Liver (tissue), 3 donors: ENCODE measurements around the gene UNKL.

Experiments used
- CTCF ChIP-seq: fragments of 150-350 bp; IDR thresholded peaks from 2 replicates; pipeline ENCODE4 v1.5.1; 2017; ENCODE audit warnings: improper control_type of control experiment, low read depth, low read length; ENCODE audit not compliant: missing input control
- EGR1 ChIP-seq, 2 donors: IDR thresholded peaks; 2 replicates each; pipeline ENCODE4 v1.6.1; 2016 to 2018; ENCODE audit warnings: antibody characterized with exemption in 2 of 2, low read depth in 2 of 2
- GABPA ChIP-seq, 2 donors: IDR thresholded peaks in 1 of 2; conservative IDR thresholded peaks in 1 of 2; 2 replicates each; pipeline ENCODE4 v1.6.1; 2016; ENCODE audit warnings: antibody characterized with exemption in 2 of 2, mild to moderate bottlenecking in 1 of 2, moderate library complexity in 1 of 2
- HNF4A ChIP-seq, 2 donors: conservative IDR thresholded peaks; 2 replicates each; pipeline ENCODE4 v1.6.1; 2016; ENCODE audit warnings: antibody characterized with exemption in 2 of 2, mild to moderate bottlenecking in 2 of 2
- HNF4G ChIP-seq: IDR thresholded peaks from 2 replicates; pipeline ENCODE4 v1.6.1; 2016; ENCODE audit warnings: antibody characterized with exemption
- JUND ChIP-seq, 2 donors: IDR thresholded peaks; 2 replicates each; pipeline ENCODE4 v1.6.1; 2016; ENCODE audit warnings: antibody characterized with exemption in 2 of 2
- MAX ChIP-seq: IDR thresholded peaks from 2 replicates; pipeline ENCODE4 v1.6.1; 2016; ENCODE audit warnings: antibody characterized with exemption
- RAD21 ChIP-seq, 2 donors: IDR thresholded peaks; 2 replicates each; pipeline ENCODE4 v1.6.1; 2016; ENCODE audit warnings: antibody characterized with exemption in 2 of 2, mild to moderate bottlenecking in 2 of 2
- REST ChIP-seq: IDR thresholded peaks from 2 replicates; pipeline ENCODE4 v1.6.1; 2016; ENCODE audit warnings: antibody characterized with exemption, mild to moderate bottlenecking
- SP1 ChIP-seq: IDR thresholded peaks from 2 replicates; pipeline ENCODE4 v1.6.1; 2018; ENCODE audit warnings: antibody characterized with exemption, mild to moderate bottlenecking
- TAF1 ChIP-seq: conservative IDR thresholded peaks from 2 replicates; pipeline ENCODE4 v1.6.1; 2016; ENCODE audit warnings: antibody characterized with exemption, mild to moderate bottlenecking
- YY1 ChIP-seq: IDR thresholded peaks from 2 replicates; pipeline ENCODE4 v1.6.1; 2016; ENCODE audit warnings: antibody characterized with exemption, mild to moderate bottlenecking
- TF ChIP-seq, protein P1 (sequence below): IDR thresholded peaks from 2 replicates; pipeline ENCODE4 v1.6.1; 2016; ENCODE audit warnings: antibody characterized with exemption
- TF ChIP-seq, protein P2 (sequence below): IDR thresholded peaks from 2 replicates; pipeline ENCODE4 v1.6.1; 2016; ENCODE audit warnings: antibody characterized with exemption
- donor health status: healthy.
- donor health status: healthy.

GRCh38 chr16:1377406-1378010 is 37.0 kb downstream of the UNKL start:
- no peak for TF ChIP-seq CTCF
- TF ChIP-seq GABPA (IDR thresholded peaks at IDR 0.05 in 1 of 2, conservative IDR thresholded peaks at IDR 0.05 in 1 of 2) = no peak
- no peak for TF ChIP-seq JUND (IDR thresholded peaks at IDR 0.05)
- TF ChIP-seq REST = no peak
- TF ChIP-seq, protein P1, sequence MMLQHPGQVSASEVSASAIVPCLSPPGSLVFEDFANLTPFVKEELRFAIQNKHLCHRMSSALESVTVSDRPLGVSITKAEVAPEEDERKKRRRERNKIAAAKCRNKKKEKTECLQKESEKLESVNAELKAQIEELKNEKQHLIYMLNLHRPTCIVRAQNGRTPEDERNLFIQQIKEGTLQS = no peak
- TF ChIP-seq, protein P2, sequence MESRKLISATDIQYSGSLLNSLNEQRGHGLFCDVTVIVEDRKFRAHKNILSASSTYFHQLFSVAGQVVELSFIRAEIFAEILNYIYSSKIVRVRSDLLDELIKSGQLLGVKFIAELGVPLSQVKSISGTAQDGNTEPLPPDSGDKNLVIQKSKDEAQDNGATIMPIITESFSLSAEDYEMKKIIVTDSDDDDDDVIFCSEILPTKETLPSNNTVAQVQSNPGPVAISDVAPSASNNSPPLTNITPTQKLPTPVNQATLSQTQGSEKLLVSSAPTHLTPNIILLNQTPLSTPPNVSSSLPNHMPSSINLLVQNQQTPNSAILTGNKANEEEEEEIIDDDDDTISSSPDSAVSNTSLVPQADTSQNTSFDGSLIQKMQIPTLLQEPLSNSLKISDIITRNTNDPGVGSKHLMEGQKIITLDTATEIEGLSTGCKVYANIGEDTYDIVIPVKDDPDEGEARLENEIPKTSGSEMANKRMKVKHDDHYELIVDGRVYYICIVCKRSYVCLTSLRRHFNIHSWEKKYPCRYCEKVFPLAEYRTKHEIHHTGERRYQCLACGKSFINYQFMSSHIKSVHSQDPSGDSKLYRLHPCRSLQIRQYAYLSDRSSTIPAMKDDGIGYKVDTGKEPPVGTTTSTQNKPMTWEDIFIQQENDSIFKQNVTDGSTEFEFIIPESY = no peak
- no peak for TF ChIP-seq MAX
- no peak for TF ChIP-seq EGR1 (IDR thresholded peaks at IDR 0.05; ENCODE audit: low read depth in 2 of 2)
- no peak for TF ChIP-seq HNF4A (conservative IDR thresholded peaks at IDR 0.05)
- TF ChIP-seq YY1 = no peak
- TF ChIP-seq TAF1 = no peak
- no peak for TF ChIP-seq SP1
- TF ChIP-seq HNF4G = no peak
- no peak for TF ChIP-seq RAD21 (IDR thresholded peaks at IDR 0.05)
